PC-9 (cell line): Measurements from ENCODE around the gene P4HA2. TPM values are rescaled to one million over a fixed set of nuclear protein-coding genes. Genes with fewer than 3 reads are reported as not detected.

Experiments used
- BruUV-seq: library from RNA; stranded (reverse); fragments of 400-500 nt; replicated peaks from 2 replicates; lab custom pipeline; 2021; lab: Mats Ljungman, UMichigan
- CTCF ChIA-PET: fragments of 300-600 bp; sonication (Branson Sonifier 250); formaldehyde crosslinking; loops from one replicate; lab custom pipeline; 2022; ENCODE audit warnings: antibody characterized with exemption; lab: Charles Lee
- POLR2A ChIA-PET: fragments of 300-600 bp; sonication (Branson Sonifier 250); formaldehyde crosslinking; loops from one replicate; lab custom pipeline; 2022; ENCODE audit warnings: antibody characterized with exemption; ENCODE audit not compliant: unreplicated experiment; lab: Charles Lee
- DNase-seq, 2 experiments: peaks; one replicate each; pipeline versions ENCODE4 v3.0.0 to v3.0.0-alpha.2; 2015 to 2022; ENCODE audit warnings: mixed read lengths in 1 of 2
- H2AFZ ChIP-seq: fragments of 200-600 bp; sonication (generic); 2 replicates; pipeline ENCODE4 v1.8.1; 2017; ENCODE audit warnings: antibody characterized with exemption
- H3F3A ChIP-seq: fragments of 200-600 bp; sonication (generic); 2 replicates; pipeline ENCODE4 v1.8.1; 2017; ENCODE audit warnings: antibody characterized with exemption, mild to moderate bottlenecking, low read depth; ENCODE audit not compliant: insufficient read depth
- H3K27ac ChIP-seq: fragments of 200-600 bp; sonication (generic); 2 replicates; pipeline ENCODE4 v1.6.1; 2016; ENCODE audit warnings: mixed run types
- H3K27me3 ChIP-seq: fragments of 200-600 bp; sonication (generic); 2 replicates; pipeline ENCODE4 v1.6.1; 2016; ENCODE audit warnings: low read depth, mixed run types; ENCODE audit not compliant: insufficient read depth
- H3K36me3 ChIP-seq: fragments of 200-600 bp; sonication (generic); 2 replicates; pipeline ENCODE4 v1.6.1; 2016; ENCODE audit warnings: low read depth, mixed run types
- H3K4me1 ChIP-seq: fragments of 200-600 bp; sonication (generic); replicated peaks from 2 replicates; pipeline ENCODE4 v1.6.1; 2016; ENCODE audit warnings: mixed run types; ENCODE audit not compliant: insufficient read depth
- H3K4me2 ChIP-seq: fragments of 200-600 bp; sonication (generic); 2 replicates; pipeline ENCODE4 v1.6.1; 2017; ENCODE audit warnings: mixed run types
- H3K4me3 ChIP-seq: fragments of 200-600 bp; sonication (generic); 2 replicates; pipeline ENCODE4 v1.6.1; 2016; ENCODE audit warnings: mixed run types
- H3K79me2 ChIP-seq: fragments of 200-600 bp; sonication (generic); 2 replicates; pipeline ENCODE4 v1.6.1; 2017; ENCODE audit warnings: low read depth, mixed run types
- H3K9me2 ChIP-seq: fragments of 200-600 bp; sonication (generic); 2 replicates; pipeline ENCODE4 v1.8.1; 2017; ENCODE audit warnings: mild to moderate bottlenecking; ENCODE audit not compliant: insufficient read depth
- H3K9me3 ChIP-seq: fragments of 200-600 bp; sonication (generic); 2 replicates; pipeline ENCODE4 v1.8.1; 2016; ENCODE audit warnings: low read depth; ENCODE audit not compliant: insufficient read depth
- H4K20me1 ChIP-seq: fragments of 200-600 bp; sonication (generic); 2 replicates; pipeline ENCODE4 v1.8.1; 2017; ENCODE audit not compliant: insufficient read depth
- EZH2 ChIP-seq: fragments of 200-600 bp; sonication (generic); IDR thresholded peaks from 2 replicates; pipeline ENCODE4 v1.8.0; 2017; ENCODE audit warnings: antibody characterized with exemption, low read depth
- intact Hi-C: fragments of 100-400 bp; cut with micrococcal nuclease; formaldehyde crosslinking; loops from one replicate; pipeline ENCODE4 v1.10.0; 2022; ENCODE audit not compliant: unreplicated experiment
- total RNA-seq: library from RNA; stranded (reverse); gene quantifications from 2 replicates; pipeline ENCODE4 v1.2.3, GENCODE V29; 2021
- TF ChIP-seq, protein P1 (sequence below): fragments of 200-600 bp; sonication (generic); conservative IDR thresholded peaks from 2 replicates; pipeline ENCODE4 v1.6.1; 2017; ENCODE audit warnings: mixed run types, antibody characterized with exemption, mild to moderate bottlenecking, moderate library complexity

Gene P4HA2
- total RNA-seq, 1 experiment from 2014 or later, result 21.7 TPM

DNA sequence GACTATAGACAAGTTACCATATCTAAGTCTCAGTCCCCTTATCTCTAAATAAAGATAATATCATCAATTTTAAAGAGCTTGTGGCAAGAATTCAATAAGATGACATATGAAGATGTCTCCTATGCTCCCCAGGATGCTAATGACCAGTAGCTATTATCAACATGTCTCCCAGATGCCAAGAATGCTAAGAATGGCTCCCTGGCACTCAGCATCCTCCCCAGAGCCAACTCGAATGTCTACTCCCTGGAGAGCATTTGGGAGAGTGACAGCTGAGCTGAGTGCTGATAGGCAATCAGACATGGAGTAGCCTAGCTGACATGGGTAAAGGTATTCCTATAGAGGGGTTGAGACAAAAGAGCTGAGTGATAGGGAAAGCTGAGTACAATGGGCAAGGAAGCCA is 15.9 kb downstream of the P4HA2 start:
- no peak for DNase-seq
- Histone ChIP-seq H3K4me3 (no peak overlapping the region), H2AFZ (no peak overlapping the region), H3K4me2 (no peak overlapping the region), H3K36me3 (no peaks in the 10 kb centered on the region), H4K20me1 (no peaks in the 10 kb centered on the region), H3F3A (no peaks in the 10 kb centered on the region), H3K27ac (no peak overlapping the region), H3K4me1 (no peaks in the 10 kb centered on the region), H3K27me3 (no peaks in the 10 kb centered on the region), H3K9me3 (no peaks in the 10 kb centered on the region), H3K9me2 (no peaks in the 10 kb centered on the region), H3K79me2 (no peaks in the 10 kb centered on the region)
- TF ChIP-seq, protein P1, sequence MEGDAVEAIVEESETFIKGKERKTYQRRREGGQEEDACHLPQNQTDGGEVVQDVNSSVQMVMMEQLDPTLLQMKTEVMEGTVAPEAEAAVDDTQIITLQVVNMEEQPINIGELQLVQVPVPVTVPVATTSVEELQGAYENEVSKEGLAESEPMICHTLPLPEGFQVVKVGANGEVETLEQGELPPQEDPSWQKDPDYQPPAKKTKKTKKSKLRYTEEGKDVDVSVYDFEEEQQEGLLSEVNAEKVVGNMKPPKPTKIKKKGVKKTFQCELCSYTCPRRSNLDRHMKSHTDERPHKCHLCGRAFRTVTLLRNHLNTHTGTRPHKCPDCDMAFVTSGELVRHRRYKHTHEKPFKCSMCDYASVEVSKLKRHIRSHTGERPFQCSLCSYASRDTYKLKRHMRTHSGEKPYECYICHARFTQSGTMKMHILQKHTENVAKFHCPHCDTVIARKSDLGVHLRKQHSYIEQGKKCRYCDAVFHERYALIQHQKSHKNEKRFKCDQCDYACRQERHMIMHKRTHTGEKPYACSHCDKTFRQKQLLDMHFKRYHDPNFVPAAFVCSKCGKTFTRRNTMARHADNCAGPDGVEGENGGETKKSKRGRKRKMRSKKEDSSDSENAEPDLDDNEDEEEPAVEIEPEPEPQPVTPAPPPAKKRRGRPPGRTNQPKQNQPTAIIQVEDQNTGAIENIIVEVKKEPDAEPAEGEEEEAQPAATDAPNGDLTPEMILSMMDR, result no peak
- no peak for TF ChIP-seq EZH2
- intact Hi-C loops, result no loop called here
- ChIA-PET POLR2A (interaction anchor here (0.6 kb wide), 1 partner anchor 16 kb away, joined by 5 read pairs; the partner anchor contains the start of gene P4HA2), CTCF (no interaction called here)
- BruUV-seq, result no TSS peak

DNA sequence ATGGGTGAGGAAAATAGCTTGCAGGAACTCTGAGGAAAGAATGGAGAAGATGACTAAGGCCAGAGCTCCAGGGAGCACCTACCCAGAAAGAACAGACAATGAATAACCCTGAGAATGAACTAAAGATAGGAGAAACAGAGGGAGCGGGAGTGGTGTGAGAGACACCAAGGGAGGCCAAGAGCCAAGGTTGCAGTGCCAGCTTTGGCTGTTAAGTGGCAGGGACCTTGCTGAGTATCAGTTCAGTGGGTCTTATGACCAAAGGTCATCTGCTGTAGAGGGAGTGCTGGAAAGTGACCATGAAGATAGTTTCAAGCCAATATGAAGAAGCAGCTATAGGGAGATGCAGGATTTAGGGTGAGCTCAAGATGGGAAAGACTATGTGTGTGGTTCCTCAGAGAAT is 16.7 kb downstream of the P4HA2 start:
- H3K9me2 ChIP-seq, result no peaks in the 10 kb centered on the region
- BruUV-seq, result no TSS peak
- H3K4me1 ChIP-seq, result no peaks in the 10 kb centered on the region
- intact Hi-C loops, result no loop called here
- no peak overlapping the region for H3K4me3 ChIP-seq
- DNase-seq, result peak in 1 of 2 experiments; percentile 22
- ChIA-PET POLR2A (no interaction called here), CTCF (no interaction called here)
- no peaks in the 10 kb centered on the region for H4K20me1 ChIP-seq
- H3K9me3 ChIP-seq, result no peaks in the 10 kb centered on the region
- TF ChIP-seq, protein P1, result no peak
- no peak for TF ChIP-seq EZH2
- H3K27me3 ChIP-seq, result no peaks in the 10 kb centered on the region
- H3K36me3 ChIP-seq, result no peaks in the 10 kb centered on the region
- H3K27ac ChIP-seq, result no peak overlapping the region
- H3F3A ChIP-seq, result no peaks in the 10 kb centered on the region
- no peaks in the 10 kb centered on the region for H3K79me2 ChIP-seq
- no peak overlapping the region for H3K4me2 ChIP-seq
- H2AFZ ChIP-seq, result no peak overlapping the region

DNA sequence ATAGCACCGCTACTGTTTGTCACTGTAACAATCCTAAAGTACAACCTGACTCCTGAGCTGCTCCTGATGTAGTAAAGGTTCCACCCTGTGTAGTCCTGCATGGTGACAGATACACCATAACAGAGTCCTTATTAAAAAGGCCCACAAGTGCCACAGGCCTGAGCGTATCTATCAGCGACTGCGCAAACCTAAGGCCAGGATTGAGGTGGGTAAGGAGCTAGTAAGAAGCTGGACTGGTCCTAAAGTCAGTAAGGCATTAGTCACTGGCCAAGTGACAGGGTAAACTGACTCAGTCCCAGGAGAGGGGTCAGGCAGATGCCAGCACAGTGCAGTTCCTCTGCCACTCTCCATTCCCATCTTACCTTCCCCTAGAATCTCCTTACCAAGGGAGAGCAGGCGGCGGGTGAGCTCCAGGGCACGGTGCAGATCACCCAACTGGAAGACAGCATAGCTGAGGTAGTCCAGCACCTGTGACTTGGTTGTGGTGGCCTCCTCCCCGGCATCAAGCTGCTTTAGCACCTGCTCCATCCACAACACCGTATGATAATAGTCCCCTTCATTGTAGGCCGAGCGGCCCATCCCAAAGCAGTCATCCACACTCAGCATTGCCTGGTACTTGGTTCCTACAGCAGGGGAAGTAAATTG is 17.6 kb downstream of the P4HA2 start:
- H4K20me1 ChIP-seq, result no peaks in the 10 kb centered on the region
- ChIA-PET POLR2A (no interaction called here), CTCF (no interaction called here)
- no TSS peak for BruUV-seq
- no peaks in the 10 kb centered on the region for H3F3A ChIP-seq
- H3K4me3 ChIP-seq, result no peak overlapping the region
- no peak overlapping the region for H3K27ac ChIP-seq
- H3K79me2 ChIP-seq, result no peaks in the 10 kb centered on the region
- no peaks in the 10 kb centered on the region for H3K36me3 ChIP-seq
- TF ChIP-seq, protein P1, result no peak
- no peak for TF ChIP-seq EZH2
- intact Hi-C loops, result no loop called here
- no peak overlapping the region for H2AFZ ChIP-seq
- no peak overlapping the region for H3K4me2 ChIP-seq
- H3K4me1 ChIP-seq, result no peaks in the 10 kb centered on the region
- H3K9me2 ChIP-seq, result no peaks in the 10 kb centered on the region
- peak in 1 of 2 experiments; percentile 23 for DNase-seq
- H3K27me3 ChIP-seq, result no peaks in the 10 kb centered on the region
- H3K9me3 ChIP-seq, result no peaks in the 10 kb centered on the region
